K562 (cell line): ENCODE results near the gene STAP1. TPM values are rescaled to one million over a fixed set of nuclear protein-coding genes. Genes with fewer than 3 reads are reported as not detected.

Source experiments
- CREBBP ChIP-seq: IDR thresholded peaks from one replicate; pipeline ENCODE4 v1.6.1; 2012; ENCODE audit warnings: low read depth, mild to moderate bottlenecking, control low read depth, inconsistent platforms, low read length
- FOXM1 ChIP-seq, 2 experiments: fragments of 450-650 bp in 1 of 2; sonication (generic) in 1 of 2; formaldehyde crosslinking in 1 of 2; IDR thresholded peaks; 2 replicates each; pipeline versions ENCODE4 v1.6.1 to v1.9.0; 2017 to 2022; ENCODE audit warnings: low read depth in 2 of 2, mild to moderate bottlenecking in 2 of 2, missing genetic modification reagents in 1 of 2, moderate library complexity in 1 of 2
- MED1 ChIP-seq: sonication (generic); formaldehyde crosslinking; IDR thresholded peaks from 2 replicates; pipeline ENCODE4 v1.8.1; 2023; ENCODE audit warnings: missing genetic modification reagents, borderline replicate concordance
- NUFIP1 ChIP-seq: fragments of 450-650 bp; IDR thresholded peaks from 2 replicates; pipeline ENCODE4 v1.6.1; 2018; ENCODE audit not compliant: partially characterized antibody
- polyA plus RNA-seq, 8 experiments: library from polyadenylated mRNA; depleted of rRNA in 4 of 8; stranded (reverse) in 5 of 8; unstranded in 3 of 8; fragments of >200 nt; fragmentation: Nextera tagmentation in 2 of 8; fragmentation: Illumina TruSeq in 1 of 8; extraction: Ambion mirVana in 2 of 8; extraction: Trizol in 1 of 8; gene quantifications; 2 replicates each; pipeline versions ENCODE4 v1.2.1 to v1.2.3, GENCODE V29; 2011 to 2014; ENCODE audit warnings: inconsistent platforms in 1 of 8, missing spikeins in 1 of 8
- total RNA-seq, 7 experiments: library from RNA; depleted of rRNA in 6 of 7; stranded (reverse); fragments of >200 nt in 6 of 7; fragmentation: Illumina TruSeq in 2 of 7; extraction: Trizol in 2 of 7; gene quantifications; 2 replicates each; pipeline versions ENCODE4 v1.2.1 to v1.2.3, GENCODE V29; 2011 to 2021; ENCODE audit warnings: low replicate concordance in 1 of 7
- TF ChIP-seq, protein P1 (sequence below), 2 experiments: fragments of 450-650 bp; IDR thresholded peaks; 2 replicates each; pipeline ENCODE4 v1.6.1; 2016; ENCODE audit warnings: mild to moderate bottlenecking in 2 of 2, borderline replicate concordance in 1 of 2, low read depth in 1 of 2, moderate library complexity in 1 of 2
- TF ChIP-seq, protein P2 (sequence below), 2 experiments: fragments of 450-650 bp; formaldehyde crosslinking in 1 of 2; IDR thresholded peaks; 2 replicates each; pipeline versions ENCODE4 v1.4.0 to v1.6.1; 2014 to 2020; ENCODE audit warnings: mild to moderate bottlenecking in 2 of 2, borderline replicate concordance in 1 of 2, low read depth in 1 of 2
- TF ChIP-seq, protein P3 (sequence below): sonication (generic); formaldehyde crosslinking; IDR thresholded peaks from 2 replicates; pipeline ENCODE4 v1.8.0; 2023; ENCODE audit warnings: mild to moderate bottlenecking, missing genetic modification reagents

The STAP1 gene
- total and polyA plus RNA-seq, 9 of the 15 experiments (the other 6 are each of a cell fraction or from before 2014, with no cell fraction given): 0.50 to 5.6 (median 1.4) TPM

DNA sequence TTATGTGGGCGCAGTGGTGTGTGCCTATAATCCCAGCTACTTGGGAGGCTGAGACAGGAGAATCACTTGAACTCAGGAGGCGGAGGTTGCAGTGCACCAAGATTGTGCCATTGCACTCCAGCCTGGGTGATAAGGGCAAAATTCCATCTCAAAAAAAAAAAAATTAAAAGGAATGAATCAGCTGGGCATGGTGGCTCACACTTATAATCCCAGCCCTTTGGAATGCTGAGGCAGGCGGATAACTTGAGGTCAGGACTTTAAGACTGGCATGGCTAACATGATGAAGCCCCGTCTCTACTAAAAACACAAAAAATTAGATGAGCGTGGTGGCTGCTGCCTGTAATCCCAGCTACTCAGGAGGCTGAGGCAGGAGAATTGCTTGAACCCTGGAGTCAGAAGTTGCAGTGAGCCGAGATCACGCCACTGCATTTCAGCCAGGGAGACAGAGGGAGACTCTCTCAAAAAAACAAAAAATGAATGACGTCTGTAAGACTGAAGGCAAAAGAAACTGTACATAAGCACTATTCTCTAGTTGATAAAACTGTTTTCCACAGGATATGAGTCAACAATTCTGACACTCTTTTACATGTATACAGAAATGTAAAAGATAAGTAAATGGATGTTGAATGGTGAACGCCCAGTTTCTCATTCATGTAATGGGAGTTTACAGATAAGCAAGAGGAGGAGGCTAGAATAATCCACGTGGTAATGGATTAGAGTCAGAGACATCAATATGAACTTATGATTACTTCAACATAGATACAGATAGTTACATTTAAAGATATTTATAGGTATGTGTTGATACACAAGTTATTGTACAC, 35.5 kb upstream of the STAP1 start (continued):
- TF ChIP-seq, protein P1, sequence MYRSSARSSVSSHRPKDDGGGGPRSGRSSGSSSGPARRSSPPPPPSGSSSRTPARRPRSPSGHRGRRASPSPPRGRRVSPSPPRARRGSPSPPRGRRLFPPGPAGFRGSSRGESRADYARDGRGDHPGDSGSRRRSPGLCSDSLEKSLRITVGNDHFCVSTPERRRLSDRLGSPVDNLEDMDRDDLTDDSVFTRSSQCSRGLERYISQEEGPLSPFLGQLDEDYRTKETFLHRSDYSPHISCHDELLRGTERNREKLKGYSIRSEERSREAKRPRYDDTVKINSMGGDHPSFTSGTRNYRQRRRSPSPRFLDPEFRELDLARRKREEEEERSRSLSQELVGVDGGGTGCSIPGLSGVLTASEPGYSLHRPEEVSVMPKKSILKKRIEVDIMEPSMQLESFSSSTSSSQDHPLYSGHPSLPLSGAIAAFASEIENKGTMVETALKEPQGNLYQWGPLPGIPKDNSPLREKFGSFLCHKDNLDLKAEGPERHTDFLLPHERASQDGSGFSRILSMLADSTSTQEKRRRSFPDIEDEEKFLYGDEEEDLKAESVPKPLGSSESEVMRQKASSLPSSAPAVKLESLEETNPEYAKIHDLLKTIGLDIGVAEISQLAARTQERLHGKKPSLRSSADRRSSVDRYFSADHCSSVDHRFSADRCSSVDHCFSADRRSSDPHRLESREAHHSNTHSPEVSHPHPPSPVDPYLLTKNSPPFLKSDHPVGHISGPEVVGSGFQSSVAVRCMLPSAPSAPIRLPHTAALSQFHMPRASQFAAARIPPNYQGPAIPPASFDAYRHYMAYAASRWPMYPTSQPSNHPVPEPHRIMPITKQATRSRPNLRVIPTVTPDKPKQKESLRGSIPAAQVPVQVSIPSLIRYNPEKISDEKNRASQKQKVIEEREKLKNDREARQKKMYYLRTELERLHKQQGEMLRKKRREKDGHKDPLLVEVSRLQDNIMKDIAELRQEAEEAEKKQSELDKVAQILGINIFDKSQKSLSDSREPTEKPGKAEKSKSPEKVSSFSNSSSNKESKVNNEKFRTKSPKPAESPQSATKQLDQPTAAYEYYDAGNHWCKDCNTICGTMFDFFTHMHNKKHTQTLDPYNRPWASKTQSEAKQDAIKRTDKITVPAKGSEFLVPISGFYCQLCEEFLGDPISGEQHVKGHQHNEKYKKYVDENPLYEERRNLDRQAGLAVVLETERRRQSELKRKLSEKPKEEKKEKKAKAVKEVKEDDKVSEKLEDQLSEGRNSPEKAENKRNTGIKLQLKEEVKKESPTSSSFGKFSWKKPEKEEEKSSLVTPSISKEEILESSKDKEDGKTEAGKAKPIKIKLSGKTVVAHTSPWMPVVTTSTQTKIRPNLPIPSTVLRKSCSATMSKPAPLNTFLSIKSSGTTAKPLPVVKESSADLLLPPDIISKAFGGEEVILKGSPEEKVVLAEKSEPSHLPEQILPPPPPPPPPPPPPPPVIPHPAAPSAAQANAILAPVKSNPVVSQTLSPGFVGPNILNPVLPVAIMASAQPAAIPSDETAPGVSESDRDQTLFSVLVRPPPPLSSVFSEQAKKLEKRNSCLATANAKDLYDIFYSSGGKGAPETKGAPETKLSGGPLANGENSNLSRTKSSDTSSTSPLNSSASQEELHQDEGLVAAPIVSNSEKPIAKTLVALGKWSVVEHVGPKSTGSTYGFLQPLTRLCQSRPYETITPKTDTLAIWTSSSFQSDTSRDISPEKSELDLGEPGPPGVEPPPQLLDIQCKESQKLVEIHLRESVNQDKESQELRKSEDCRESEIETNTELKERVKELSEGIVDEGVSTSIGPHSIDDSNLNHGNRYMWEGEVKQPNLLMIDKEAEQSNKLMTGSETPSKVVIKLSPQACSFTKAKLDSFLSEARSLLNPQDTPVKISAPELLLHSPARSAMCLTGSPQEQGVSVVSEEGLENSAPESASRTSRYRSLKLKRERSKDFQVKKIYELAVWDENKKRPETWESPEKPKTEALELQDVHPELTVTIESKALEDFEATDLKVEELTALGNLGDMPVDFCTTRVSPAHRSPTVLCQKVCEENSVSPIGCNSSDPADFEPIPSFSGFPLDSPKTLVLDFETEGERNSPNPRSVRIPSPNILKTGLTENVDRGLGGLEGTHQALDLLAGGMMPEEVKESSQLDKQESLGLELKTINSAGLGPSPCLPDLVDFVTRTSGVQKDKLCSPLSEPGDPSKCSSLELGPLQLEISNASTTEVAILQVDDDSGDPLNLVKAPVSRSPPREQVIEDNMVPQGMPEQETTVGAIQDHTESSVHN (IDR thresholded peaks at IDR 0.05; ENCODE audit: borderline replicate concordance in 1 of 2, low read depth in 1 of 2): peak in 1 of 2 experiments; percentile 60; a peak in 1 of 4 replicates
- TF ChIP-seq NUFIP1 (no peak), CREBBP (no peak), MED1 (CRISPR knock-in tag) (no peak), FOXM1 (IDR thresholded peaks at IDR 0.05; ENCODE audit: low read depth) (peak; percentile 74), FOXM1 (CRISPR knock-in tag; IDR thresholded peaks at IDR 0.05; ENCODE audit: low read depth) (no peak)
- TF ChIP-seq, protein P2, sequence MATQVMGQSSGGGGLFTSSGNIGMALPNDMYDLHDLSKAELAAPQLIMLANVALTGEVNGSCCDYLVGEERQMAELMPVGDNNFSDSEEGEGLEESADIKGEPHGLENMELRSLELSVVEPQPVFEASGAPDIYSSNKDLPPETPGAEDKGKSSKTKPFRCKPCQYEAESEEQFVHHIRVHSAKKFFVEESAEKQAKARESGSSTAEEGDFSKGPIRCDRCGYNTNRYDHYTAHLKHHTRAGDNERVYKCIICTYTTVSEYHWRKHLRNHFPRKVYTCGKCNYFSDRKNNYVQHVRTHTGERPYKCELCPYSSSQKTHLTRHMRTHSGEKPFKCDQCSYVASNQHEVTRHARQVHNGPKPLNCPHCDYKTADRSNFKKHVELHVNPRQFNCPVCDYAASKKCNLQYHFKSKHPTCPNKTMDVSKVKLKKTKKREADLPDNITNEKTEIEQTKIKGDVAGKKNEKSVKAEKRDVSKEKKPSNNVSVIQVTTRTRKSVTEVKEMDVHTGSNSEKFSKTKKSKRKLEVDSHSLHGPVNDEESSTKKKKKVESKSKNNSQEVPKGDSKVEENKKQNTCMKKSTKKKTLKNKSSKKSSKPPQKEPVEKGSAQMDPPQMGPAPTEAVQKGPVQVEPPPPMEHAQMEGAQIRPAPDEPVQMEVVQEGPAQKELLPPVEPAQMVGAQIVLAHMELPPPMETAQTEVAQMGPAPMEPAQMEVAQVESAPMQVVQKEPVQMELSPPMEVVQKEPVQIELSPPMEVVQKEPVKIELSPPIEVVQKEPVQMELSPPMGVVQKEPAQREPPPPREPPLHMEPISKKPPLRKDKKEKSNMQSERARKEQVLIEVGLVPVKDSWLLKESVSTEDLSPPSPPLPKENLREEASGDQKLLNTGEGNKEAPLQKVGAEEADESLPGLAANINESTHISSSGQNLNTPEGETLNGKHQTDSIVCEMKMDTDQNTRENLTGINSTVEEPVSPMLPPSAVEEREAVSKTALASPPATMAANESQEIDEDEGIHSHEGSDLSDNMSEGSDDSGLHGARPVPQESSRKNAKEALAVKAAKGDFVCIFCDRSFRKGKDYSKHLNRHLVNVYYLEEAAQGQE (IDR thresholded peaks at IDR 0.05; ENCODE audit: borderline replicate concordance): no peak
- TF ChIP-seq, protein P2 (CRISPR knock-in tag; IDR thresholded peaks at IDR 0.05; ENCODE audit: low read depth): no peak
- TF ChIP-seq, protein P3, sequence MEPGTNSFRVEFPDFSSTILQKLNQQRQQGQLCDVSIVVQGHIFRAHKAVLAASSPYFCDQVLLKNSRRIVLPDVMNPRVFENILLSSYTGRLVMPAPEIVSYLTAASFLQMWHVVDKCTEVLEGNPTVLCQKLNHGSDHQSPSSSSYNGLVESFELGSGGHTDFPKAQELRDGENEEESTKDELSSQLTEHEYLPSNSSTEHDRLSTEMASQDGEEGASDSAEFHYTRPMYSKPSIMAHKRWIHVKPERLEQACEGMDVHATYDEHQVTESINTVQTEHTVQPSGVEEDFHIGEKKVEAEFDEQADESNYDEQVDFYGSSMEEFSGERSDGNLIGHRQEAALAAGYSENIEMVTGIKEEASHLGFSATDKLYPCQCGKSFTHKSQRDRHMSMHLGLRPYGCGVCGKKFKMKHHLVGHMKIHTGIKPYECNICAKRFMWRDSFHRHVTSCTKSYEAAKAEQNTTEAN (CRISPR knock-in tag): no peak
